HG02678 (cell line): ENCODE results near the gene HNRNPCL4.
"Not testable (repeated sequence)": the region's sequence is repeated elsewhere in the genome, so short reads cannot be mapped to it uniquely, and the experiment has no call there.

Source experiments
- ATAC-seq: cut with Tn5 transposase; IDR thresholded peaks from one replicate; pipeline ENCODE4 v1.9.1; 2021; ENCODE audit warnings: mild to moderate bottlenecking, moderate library complexity; ENCODE audit not compliant: unreplicated experiment

Gene HNRNPCL4

DNA sequence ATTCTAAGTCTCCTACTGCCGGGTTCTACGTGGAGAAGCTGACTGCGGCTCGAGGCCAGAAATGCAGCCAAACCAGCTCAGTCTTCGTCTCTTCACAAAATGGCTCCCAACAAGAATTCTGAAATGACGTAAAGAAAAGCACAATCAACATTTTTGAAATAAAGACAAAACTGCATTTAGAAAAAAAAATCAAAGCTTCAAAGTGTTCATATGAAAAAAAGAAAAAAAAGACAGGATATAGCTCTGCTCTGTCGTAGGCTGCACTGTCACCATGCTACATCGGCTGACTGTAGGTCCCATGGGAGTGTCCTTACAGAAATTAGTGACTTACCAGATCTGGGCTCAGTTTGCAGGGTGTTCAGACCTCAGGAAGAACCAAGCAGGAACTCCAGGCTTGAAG, at the start of gene HNRNPCL4:
HNRNPCL4 (minus strand) TSS at position 101 of the 400 bp plus-strand sequence. CDS start 164 bp downstream, outside the sequence.
- ATAC-seq = not testable (repeated sequence)

DNA sequence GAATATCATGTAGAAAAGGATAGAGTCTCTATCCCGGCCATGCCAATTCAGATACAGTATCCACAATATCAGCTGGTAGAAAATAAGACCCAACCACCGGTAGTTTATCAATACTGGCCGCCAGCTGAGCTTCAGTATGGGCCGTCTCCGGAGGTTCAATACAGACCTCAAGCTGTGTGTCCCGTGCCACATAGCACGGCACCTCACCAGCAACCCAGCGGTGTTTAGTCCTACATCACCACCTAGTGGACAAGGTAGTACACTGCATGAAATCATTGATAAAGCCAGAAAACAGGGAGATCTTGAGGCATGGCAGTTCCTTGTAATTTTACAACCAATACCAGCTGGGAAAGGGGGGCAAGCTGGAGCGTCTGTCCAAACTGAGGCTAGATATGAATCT, 43.3 kb upstream of the HNRNPCL4 start:
- not testable (repeated sequence) for ATAC-seq

DNA sequence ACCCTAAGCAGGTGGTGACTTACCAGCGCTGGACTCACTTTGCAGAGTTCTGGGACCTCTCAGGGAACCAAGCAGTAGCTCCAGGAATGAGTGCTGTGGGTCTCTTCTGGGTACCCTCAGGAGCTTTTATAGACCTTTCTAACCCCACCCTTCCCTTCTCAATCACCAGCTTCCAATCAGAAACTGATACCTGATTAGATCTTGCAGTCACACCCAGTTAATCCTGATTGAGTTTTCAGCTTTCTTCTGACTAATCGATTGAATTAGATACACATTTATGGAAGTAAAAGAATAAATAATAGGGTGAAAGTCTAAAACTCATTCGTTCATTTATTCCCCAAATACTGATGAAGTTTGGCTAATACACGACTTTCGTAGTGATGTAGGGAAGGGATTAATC, 35.9 kb upstream of the HNRNPCL4 start, which contains the start of gene PRAMEF13:
PRAMEF13 (minus strand) TSS at position 101 of the 400 bp plus-strand sequence. CDS start 1,820 bp downstream, outside the sequence.
- ATAC-seq = not testable (repeated sequence)

GRCh38 chr1:13171548-13171947, 6.1 kb upstream of the HNRNPCL4 start, which contains the start of gene PRAMEF9:
TSS of gene PRAMEF9 (plus strand) at chr1:13171848. CDS start at chr1:13175281, 3,433 bp downstream.
- not testable (repeated sequence) for ATAC-seq

- not testable (repeated sequence) for ATAC-seq
Observed at GRCh38 chr1:13155909-13156308, 9.5 kb downstream of the HNRNPCL4 start, which contains the start of gene PRAMEF26. TSS of gene PRAMEF26 (minus strand) at chr1:13156009. CDS start at chr1:13153095, 2,914 bp downstream.

- not testable (repeated sequence) for ATAC-seq
Observed at GRCh38 chr1:13116754-13117153, 48.7 kb downstream of the HNRNPCL4 start, which contains the start of gene HNRNPCL2. TSS of gene HNRNPCL2 (minus strand) at chr1:13116854. CDS start at chr1:13116400, 454 bp downstream.
